ENCODE data around the gene DOCK9. TPM values are rescaled to one million over a fixed set of nuclear protein-coding genes. Genes with fewer than 3 reads are reported as not detected.

The DOCK9 gene
- polyA plus RNA-seq, 1 donor (not counting 4 experiments of a cell fraction or from before 2014, with no cell fraction given), result 110 TPM

- Histone ChIP-seq H3K9me3 (ENCODE audit: control insufficient read depth, low read depth, low read length) (no peaks in the 10 kb centered on the region), H3K9me1 (ENCODE audit: control insufficient read depth, extremely low read depth, insufficient read depth, low read length) (no peaks in the 10 kb centered on the region), H3K79me2 (ENCODE audit: control insufficient read depth, insufficient read depth, low read length) (no peaks in the 10 kb centered on the region), H2AFZ (ENCODE audit: control insufficient read depth, low read length) (no peak overlapping the region), H3K4me3 (ENCODE audit: control insufficient read depth in 2 of 3, extremely low read depth in 1 of 3, insufficient read depth in 2 of 3, low read depth in 1 of 3, low read length in 3 of 3) (no peak overlapping the region), H3K27me3 (ENCODE audit: control insufficient read depth, extremely low read depth, insufficient read depth, low read length) (no peaks in the 10 kb centered on the region), H3K4me2 (ENCODE audit: control insufficient read depth, extremely low read depth, insufficient read depth, low read depth, low read length) (no peak overlapping the region), H3K4me1 (ENCODE audit: control insufficient read depth, extremely low read depth, insufficient read depth, low read length) (peaks cover 9% of the 10 kb centered on the region), H3K27ac (ENCODE audit: control insufficient read depth, insufficient read depth, low read length) (no peak overlapping the region), H3K36me3 (ENCODE audit: control insufficient read depth in 2 of 2, extremely low read depth in 1 of 2, insufficient read depth in 2 of 2, low read length in 2 of 2) (peaks cover 23 to 32% of the 10 kb centered on the region in 2 experiments), H3K9ac (ENCODE audit: control insufficient read depth, extremely low read depth, insufficient read depth, low read length) (no peak overlapping the region), H4K20me1 (ENCODE audit: control insufficient read depth, extremely low read depth, insufficient read depth, low read length) (no peaks in the 10 kb centered on the region)
- FAIRE-seq (no peak), DNase-seq (ENCODE audit: low read depth, low spot score) (no peak)
- no peak for TF ChIP-seq EZH2 (IDR thresholded peaks at IDR 0.05; ENCODE audit: low read length)
- TF ChIP-seq CTCF (optimal IDR thresholded peaks at IDR 0.05 in 1 of 3, IDR thresholded peaks at IDR 0.05 in 1 of 3, conservative IDR thresholded peaks at IDR 0.05 in 1 of 3; ENCODE audit: extremely low read depth in 1 of 3, insufficient read depth in 2 of 3, low read length in 3 of 3), result no peak
- dilution Hi-C loops (cut with MboI; ENCODE audit: extremely low pct_ligation_motif_present, low sequenced_read_pairs), result no loop called here
Measured at GRCh38 chr13:98829541-98829940, 148.3 kb downstream of the DOCK9 start.

GRCh38 chr13:98828614-98829013 is 149.2 kb downstream of the DOCK9 start:
- Histone ChIP-seq H3K9me1 (ENCODE audit: control insufficient read depth, extremely low read depth, insufficient read depth, low read length) (no peaks in the 10 kb centered on the region), H3K27me3 (ENCODE audit: control insufficient read depth, extremely low read depth, insufficient read depth, low read length) (no peaks in the 10 kb centered on the region), H3K9me3 (ENCODE audit: control insufficient read depth, low read depth, low read length) (no peaks in the 10 kb centered on the region), H3K27ac (ENCODE audit: control insufficient read depth, insufficient read depth, low read length) (no peak overlapping the region), H4K20me1 (ENCODE audit: control insufficient read depth, extremely low read depth, insufficient read depth, low read length) (no peaks in the 10 kb centered on the region), H3K4me3 (ENCODE audit: control insufficient read depth in 2 of 3, extremely low read depth in 1 of 3, insufficient read depth in 2 of 3, low read depth in 1 of 3, low read length in 3 of 3) (no peak overlapping the region), H3K79me2 (ENCODE audit: control insufficient read depth, insufficient read depth, low read length) (no peaks in the 10 kb centered on the region), H3K4me1 (ENCODE audit: control insufficient read depth, extremely low read depth, insufficient read depth, low read length) (peaks cover 14% of the 10 kb centered on the region), H3K9ac (ENCODE audit: control insufficient read depth, extremely low read depth, insufficient read depth, low read length) (no peak overlapping the region), H2AFZ (ENCODE audit: control insufficient read depth, low read length) (no peak overlapping the region), H3K36me3 (ENCODE audit: control insufficient read depth in 2 of 2, extremely low read depth in 1 of 2, insufficient read depth in 2 of 2, low read length in 2 of 2) (peaks cover 24 to 32% of the 10 kb centered on the region in 2 experiments), H3K4me2 (ENCODE audit: control insufficient read depth, extremely low read depth, insufficient read depth, low read depth, low read length) (no peak overlapping the region)
- DNase-seq (ENCODE audit: low read depth, low spot score) (no peak), FAIRE-seq (no peak)
- dilution Hi-C loops (cut with MboI; ENCODE audit: extremely low pct_ligation_motif_present, low sequenced_read_pairs), result no loop called here
- no peak for TF ChIP-seq CTCF (optimal IDR thresholded peaks at IDR 0.05 in 1 of 3, IDR thresholded peaks at IDR 0.05 in 1 of 3, conservative IDR thresholded peaks at IDR 0.05 in 1 of 3; ENCODE audit: extremely low read depth in 1 of 3, insufficient read depth in 2 of 3, low read length in 3 of 3)
- TF ChIP-seq EZH2 (IDR thresholded peaks at IDR 0.05; ENCODE audit: low read length), result no peak

Measured in keratinocyte (primary cell).